ENCODE measurements around the gene BAZ2B.

The BAZ2B gene

DNA sequence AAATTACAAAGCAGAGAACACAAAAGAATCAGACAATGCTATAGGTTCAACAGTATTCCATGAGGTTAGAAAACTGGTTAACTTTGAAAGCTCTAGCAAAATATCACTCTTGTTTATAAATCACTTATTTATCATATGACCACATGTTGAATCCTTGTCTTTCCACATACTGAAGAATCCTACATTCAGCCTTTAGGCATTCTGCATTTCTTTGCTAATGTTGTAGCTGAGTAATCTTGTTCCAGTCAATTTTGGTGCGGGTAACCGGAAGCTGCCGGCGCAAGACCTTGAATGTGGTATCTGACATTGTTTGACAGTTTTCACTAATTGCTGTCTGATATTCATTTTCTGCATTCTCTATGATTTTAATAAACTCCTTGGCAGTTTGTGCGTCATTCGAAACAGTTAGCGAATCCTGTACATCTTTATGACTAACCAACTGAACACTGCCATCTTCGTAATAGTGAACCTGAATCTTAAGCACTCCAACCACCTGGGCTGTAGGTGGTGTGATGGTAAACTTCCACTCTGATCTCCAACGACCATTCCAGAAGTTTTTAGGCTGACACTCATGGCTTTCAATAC, 154.1 kb downstream of the BAZ2B start:
- Mint-ChIP-seq H3K4me1 (peaks cover 9% of the 10 kb centered on the region), H3K27me3 (no peaks in the 10 kb centered on the region), H3K27ac (no peak overlapping the region), H3K4me3 (no peak overlapping the region), H3K36me3 (ENCODE audit: low read depth) (peaks cover 2% of the 10 kb centered on the region), H3K9me3 (no peaks in the 10 kb centered on the region)
- ATAC-seq (no peak), DNase-seq (no peak)

DNA sequence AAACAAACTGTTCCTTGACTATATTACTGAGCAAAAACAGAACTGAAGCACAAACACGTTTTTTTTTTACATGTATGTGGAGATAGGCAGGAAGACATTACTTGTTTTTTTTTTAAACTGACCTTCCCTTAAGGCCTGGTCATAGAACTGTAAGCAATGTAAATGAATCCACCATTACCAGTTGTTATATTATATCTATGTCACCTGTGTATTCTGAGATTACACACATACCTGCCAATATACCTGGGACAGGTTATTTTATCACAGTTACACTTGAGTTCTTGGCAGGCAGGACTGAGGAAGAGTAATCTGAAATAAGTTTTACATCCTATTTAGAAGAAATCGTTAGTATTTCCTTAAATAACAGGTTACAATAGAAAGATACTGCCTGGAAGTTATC, 155.3 kb downstream of the BAZ2B start:
- H3K27ac Mint-ChIP-seq: no peak overlapping the region
- H3K4me3 Mint-ChIP-seq: no peak overlapping the region
- peaks cover 20% of the 10 kb centered on the region for H3K4me1 Mint-ChIP-seq
- H3K36me3 Mint-ChIP-seq (ENCODE audit: low read depth): no peaks in the 10 kb centered on the region
- H3K27me3 Mint-ChIP-seq: no peaks in the 10 kb centered on the region
- ATAC-seq (no peak), DNase-seq (no peak)
- H3K9me3 Mint-ChIP-seq: no peaks in the 10 kb centered on the region

DNA sequence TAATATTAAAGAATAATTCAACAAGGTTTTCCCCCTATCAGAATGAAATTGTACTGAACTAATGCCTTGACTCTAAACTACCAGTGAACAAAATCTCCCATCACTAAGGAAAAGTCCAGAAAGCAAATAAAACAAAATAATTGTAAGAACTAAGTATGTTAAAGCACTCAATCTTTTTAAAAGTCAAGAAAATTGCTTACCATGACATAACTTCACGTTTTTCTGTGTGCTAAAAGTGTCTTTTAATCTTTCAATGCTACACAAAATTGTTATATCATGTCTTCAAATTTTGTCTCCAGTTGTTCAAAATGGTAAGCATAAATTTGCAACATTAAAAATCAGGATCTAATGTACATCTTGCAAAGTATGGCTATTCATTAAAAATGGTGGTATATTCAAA, 156.1 kb downstream of the BAZ2B start:
- H3K27me3 Mint-ChIP-seq: no peaks in the 10 kb centered on the region
- H3K27ac Mint-ChIP-seq: no peak overlapping the region
- peaks cover 23% of the 10 kb centered on the region for H3K4me1 Mint-ChIP-seq
- no peak for ATAC-seq
- DNase-seq: no peak
- H3K4me3 Mint-ChIP-seq: no peak overlapping the region
- H3K9me3 Mint-ChIP-seq: no peaks in the 10 kb centered on the region
- no peaks in the 10 kb centered on the region for H3K36me3 Mint-ChIP-seq (ENCODE audit: low read depth)

DNA sequence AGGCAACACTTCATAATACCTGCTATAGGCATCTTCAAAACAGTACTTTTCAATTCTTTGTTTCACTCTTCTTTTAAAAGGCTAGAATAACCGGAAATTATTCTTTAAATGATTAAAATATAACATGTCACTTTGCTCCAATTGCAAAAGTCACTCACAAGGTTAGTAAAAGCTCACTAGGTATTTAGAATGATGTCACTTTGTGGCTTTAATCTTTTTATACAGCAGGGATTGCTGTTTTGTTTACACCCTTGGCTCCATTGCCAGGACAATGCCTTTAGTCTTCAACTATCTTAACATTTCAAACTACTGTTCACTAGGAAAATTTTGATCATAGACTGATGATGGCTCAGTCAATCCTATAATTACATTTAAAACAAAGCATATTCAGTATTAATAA, 157.1 kb downstream of the BAZ2B start:
- Mint-ChIP-seq H3K27me3 (no peaks in the 10 kb centered on the region), H3K4me1 (peaks cover 23% of the 10 kb centered on the region), H3K36me3 (ENCODE audit: low read depth) (no peaks in the 10 kb centered on the region), H3K4me3 (no peak overlapping the region), H3K9me3 (no peaks in the 10 kb centered on the region), H3K27ac (no peak overlapping the region)
- ATAC-seq: no peak
- DNase-seq: no peak

DNA sequence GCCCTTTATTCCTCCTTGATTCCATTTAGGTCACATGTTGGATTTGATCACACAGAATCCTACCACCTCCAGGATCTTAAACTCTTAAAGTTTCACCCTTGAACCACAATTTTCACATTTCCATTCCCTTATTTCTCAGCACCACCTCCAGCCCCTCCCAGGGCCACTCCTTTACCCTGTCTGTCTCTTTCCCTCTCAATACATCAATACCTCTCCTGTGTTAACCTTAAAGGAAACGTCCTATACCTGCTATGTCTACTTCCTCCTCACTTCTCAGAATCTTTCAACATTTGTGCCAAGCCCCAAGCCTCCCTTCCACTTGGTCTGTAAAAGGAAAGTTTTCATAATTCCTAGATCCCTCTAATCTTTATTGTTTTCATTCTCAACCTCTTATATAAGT, 158.8 kb downstream of the BAZ2B start:
- no peak for ATAC-seq
- H3K27me3 Mint-ChIP-seq: no peaks in the 10 kb centered on the region
- no peak for DNase-seq
- H3K4me3 Mint-ChIP-seq: no peak overlapping the region
- no peaks in the 10 kb centered on the region for H3K36me3 Mint-ChIP-seq (ENCODE audit: low read depth)
- peaks cover 23% of the 10 kb centered on the region for H3K4me1 Mint-ChIP-seq
- H3K27ac Mint-ChIP-seq: no peak overlapping the region
- no peaks in the 10 kb centered on the region for H3K9me3 Mint-ChIP-seq

DNA sequence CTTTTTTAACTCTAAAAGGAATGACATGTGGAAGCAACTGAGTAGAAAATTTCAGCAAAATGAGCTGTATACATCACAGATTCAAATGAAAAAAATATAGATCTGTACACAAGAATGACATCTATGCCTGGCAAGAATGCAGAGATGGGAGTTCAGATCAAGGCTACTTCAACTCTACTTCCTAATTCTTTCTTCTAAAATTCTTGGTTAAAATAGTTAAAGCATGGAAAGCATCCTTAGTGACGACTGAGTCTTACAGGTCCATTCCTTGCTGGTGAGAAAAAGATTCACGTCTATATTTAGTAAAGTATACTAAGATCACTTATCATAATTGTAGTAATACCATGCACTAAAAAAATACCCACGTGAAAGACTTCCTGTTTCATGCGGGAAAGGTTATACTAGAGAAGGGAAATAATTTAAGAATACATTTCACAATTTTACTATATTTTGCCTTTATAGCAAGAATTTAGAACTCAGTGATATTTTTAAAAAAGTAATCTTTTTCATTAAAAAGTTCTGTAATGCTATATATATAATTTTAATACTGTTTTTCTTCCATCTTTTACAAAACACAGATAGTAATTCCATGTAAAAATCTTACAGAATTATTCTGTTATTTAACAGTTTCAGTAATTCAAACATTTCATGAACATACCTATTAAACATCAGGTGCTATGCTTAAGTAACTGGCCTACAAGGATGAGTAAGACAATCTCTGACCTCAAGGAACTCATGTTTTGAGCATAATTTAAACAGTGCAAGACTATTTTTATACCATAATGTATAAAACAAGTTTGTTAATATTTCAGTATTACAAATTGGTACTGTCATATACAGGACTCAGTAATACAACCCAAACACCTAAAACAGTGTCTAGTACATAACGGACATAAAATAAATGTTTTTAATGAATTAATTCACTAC, 159.6 kb downstream of the BAZ2B start:
- no peaks in the 10 kb centered on the region for H3K9me3 Mint-ChIP-seq
- H3K4me1 Mint-ChIP-seq: peaks cover 23% of the 10 kb centered on the region
- no peak for ATAC-seq
- H3K4me3 Mint-ChIP-seq: no peak overlapping the region
- no peak for DNase-seq
- no peaks in the 10 kb centered on the region for H3K36me3 Mint-ChIP-seq (ENCODE audit: low read depth)
- no peaks in the 10 kb centered on the region for H3K27me3 Mint-ChIP-seq
- H3K27ac Mint-ChIP-seq: no peak overlapping the region

DNA sequence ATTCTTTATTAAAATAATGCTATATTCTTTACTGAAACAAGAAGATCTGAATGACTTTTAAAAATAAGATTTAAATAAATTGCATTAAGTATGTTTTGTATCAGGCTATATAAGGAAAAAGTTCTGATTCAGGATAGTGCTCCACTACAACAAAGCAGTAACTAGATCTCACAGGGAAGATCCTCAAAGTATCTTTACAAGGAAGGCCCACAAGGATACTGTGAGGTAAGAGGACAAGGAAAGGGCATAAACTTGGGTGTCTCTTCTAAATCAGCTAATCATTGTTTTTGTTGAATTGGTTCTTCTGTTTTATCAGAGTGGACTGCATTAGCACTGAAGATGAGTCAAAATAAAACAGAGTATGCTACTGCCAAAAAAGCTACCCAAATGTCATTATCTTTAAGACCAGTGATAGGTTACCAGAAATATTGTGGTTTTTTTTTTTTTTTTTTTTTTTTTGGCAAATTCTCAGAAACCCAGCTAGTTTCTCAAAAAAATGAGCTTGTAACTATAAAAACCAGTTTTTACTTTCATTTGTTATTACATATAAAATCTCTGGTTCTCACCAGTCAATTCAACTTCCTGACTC, 160.9 kb downstream of the BAZ2B start:
- H3K4me3 Mint-ChIP-seq: no peak overlapping the region
- no peaks in the 10 kb centered on the region for H3K27me3 Mint-ChIP-seq
- ATAC-seq (no peak), DNase-seq (no peak)
- peaks cover 23% of the 10 kb centered on the region for H3K4me1 Mint-ChIP-seq
- no peaks in the 10 kb centered on the region for H3K36me3 Mint-ChIP-seq (ENCODE audit: low read depth)
- H3K9me3 Mint-ChIP-seq: no peaks in the 10 kb centered on the region
- H3K27ac Mint-ChIP-seq: no peak overlapping the region

DNA sequence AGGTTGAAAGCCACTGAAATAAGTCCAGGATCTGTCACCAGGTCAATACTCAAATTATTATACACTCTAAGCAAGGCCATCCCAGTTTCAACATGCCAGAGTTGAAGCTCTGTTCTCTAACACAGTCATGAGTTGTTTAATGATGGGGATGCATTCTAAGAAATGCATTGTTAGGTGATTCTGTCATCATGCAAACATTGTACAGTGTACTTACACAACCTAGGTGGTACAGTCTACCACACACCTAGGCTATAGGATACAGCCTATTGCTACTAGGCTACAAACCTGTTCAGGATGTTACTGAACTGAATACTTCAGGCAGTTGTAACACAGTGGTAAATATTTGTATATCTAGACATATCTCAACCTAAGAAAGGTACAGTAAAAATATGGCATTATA, 162.2 kb downstream of the BAZ2B start:
- no peaks in the 10 kb centered on the region for H3K9me3 Mint-ChIP-seq
- H3K4me3 Mint-ChIP-seq: no peak overlapping the region
- no peaks in the 10 kb centered on the region for H3K27me3 Mint-ChIP-seq
- DNase-seq (no peak), ATAC-seq (no peak)
- peaks cover 2% of the 10 kb centered on the region for H3K36me3 Mint-ChIP-seq (ENCODE audit: low read depth)
- peaks cover 23% of the 10 kb centered on the region for H3K4me1 Mint-ChIP-seq
- H3K27ac Mint-ChIP-seq: no peak overlapping the region

DNA sequence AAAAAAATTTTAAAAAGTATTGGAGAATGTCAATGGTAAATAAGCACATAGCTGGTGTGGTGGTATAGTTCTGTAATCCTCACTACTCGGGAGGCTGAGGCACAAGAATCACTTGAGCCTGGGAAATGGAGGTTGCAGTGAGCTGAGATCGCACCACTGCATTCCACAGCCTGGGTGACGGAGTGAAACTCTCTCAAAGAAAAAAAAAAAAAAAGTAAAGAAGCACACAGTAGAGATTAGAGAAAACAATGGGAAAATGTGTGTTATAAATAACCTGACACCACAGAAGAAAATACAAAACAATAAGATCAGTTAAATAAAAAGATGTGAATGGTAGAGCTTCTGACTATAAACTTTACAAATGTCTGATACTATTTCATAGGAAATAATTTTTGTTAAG, 166.2 kb downstream of the BAZ2B start:
- peaks cover 15% of the 10 kb centered on the region for H3K36me3 Mint-ChIP-seq (ENCODE audit: low read depth)
- no peaks in the 10 kb centered on the region for H3K4me1 Mint-ChIP-seq
- no peaks in the 10 kb centered on the region for H3K27me3 Mint-ChIP-seq
- no peak overlapping the region for H3K27ac Mint-ChIP-seq
- DNase-seq (no peak), ATAC-seq (no peak)
- H3K9me3 Mint-ChIP-seq: no peaks in the 10 kb centered on the region
- no peak overlapping the region for H3K4me3 Mint-ChIP-seq

DNA sequence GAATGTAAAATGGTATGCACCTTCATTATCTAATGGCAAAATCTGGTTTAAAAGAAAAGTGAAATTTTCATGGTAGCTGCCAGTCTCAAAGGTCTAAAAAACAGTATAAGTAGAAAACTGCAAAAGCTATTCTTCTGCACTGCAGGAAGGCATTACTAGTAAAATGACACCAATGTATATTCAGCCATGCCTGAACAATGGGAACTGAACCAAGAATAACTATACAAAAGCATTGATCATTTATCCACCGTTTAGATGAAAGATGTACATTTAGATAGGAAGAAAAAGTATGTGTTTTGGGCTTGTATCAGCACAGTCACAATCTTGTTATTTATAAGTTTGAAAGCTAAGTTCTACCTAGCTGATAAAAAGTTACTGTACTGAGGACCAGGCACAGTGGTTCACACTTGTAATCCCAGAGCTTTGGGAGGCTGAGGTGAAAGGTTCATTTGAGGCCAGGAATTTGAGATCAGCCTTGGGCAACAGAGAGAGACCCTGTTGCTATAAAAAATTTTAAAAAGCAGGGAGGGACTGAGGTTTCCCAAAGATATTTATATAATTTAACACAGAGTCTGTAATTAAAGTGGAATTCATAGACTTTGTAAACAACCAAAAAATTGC, 166.7 kb downstream of the BAZ2B start:
- Mint-ChIP-seq H3K4me3 (no peak overlapping the region), H3K27me3 (no peaks in the 10 kb centered on the region), H3K9me3 (no peaks in the 10 kb centered on the region), H3K4me1 (no peaks in the 10 kb centered on the region), H3K27ac (no peak overlapping the region), H3K36me3 (ENCODE audit: low read depth) (peaks cover 15% of the 10 kb centered on the region)
- DNase-seq (no peak), ATAC-seq (no peak)

DNA sequence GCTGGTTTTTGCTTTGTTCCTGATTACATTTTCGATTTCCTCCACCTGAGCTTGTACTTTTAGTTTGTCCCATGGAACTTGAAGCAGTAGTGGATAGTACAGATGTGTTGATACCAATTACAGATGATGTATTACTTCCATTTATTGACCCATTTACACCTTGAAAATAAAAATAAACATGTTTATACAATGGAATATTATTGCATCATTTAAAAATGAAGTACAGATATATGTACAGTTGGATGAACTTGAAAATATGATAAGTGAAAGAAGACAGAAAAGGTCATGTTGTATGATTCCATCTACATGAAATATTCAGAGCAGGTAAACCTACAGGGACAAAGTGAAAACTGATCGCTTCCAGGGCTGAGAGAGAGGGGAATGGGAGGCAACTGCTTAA, 169.5 kb downstream of the BAZ2B start:
- no peak for DNase-seq
- H3K27ac Mint-ChIP-seq: no peak overlapping the region
- no peaks in the 10 kb centered on the region for H3K27me3 Mint-ChIP-seq
- no peaks in the 10 kb centered on the region for H3K4me1 Mint-ChIP-seq
- H3K36me3 Mint-ChIP-seq (ENCODE audit: low read depth): peaks cover 16% of the 10 kb centered on the region
- ATAC-seq: no peak
- H3K9me3 Mint-ChIP-seq: no peaks in the 10 kb centered on the region
- no peak overlapping the region for H3K4me3 Mint-ChIP-seq

DNA sequence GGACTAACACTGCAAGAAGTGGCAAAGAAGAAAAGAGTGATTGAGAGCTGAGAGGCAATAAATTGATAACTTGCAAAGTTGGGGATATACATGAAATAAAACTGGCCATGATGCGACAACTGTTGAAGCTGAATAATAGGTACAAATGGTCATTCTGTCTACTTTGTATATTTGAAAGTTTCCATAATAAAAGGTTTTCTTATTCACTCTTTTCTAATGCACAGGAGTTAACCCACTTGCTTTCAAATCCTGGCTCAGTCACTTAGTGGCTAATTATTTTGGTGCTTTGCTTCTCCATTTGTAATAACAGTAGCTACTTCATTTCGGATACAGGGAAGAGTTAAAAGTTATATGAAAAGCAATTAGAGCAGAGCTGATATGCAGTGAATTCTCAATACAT, 170.1 kb downstream of the BAZ2B start:
- Mint-ChIP-seq H3K27ac (no peak overlapping the region), H3K9me3 (no peaks in the 10 kb centered on the region), H3K4me3 (no peak overlapping the region), H3K36me3 (ENCODE audit: low read depth) (peaks cover 17% of the 10 kb centered on the region), H3K27me3 (no peaks in the 10 kb centered on the region), H3K4me1 (no peaks in the 10 kb centered on the region)
- ATAC-seq (no peak), DNase-seq (no peak)

DNA sequence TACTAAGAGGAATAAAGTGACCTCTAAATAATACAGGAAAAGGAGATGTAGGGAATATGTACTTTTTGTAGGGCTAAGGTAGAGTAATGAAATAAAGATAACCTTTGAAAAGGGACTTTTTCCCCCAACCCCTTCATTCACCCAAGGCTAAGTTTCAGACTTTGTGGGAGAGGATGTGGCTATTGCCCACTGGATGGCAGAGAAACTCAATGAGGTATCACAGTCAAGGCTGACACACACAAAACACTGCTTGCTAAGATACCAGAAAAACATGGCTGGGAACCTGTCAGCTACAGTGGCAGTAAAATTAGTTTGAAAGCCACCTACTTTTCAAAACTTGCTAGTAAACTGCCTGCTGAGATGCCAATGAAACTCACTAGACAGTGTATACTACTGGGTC, 171.0 kb downstream of the BAZ2B start:
- ATAC-seq: peak; percentile 52
- Mint-ChIP-seq H3K4me3 (no peak overlapping the region), H3K27ac (no peak overlapping the region)

DNA sequence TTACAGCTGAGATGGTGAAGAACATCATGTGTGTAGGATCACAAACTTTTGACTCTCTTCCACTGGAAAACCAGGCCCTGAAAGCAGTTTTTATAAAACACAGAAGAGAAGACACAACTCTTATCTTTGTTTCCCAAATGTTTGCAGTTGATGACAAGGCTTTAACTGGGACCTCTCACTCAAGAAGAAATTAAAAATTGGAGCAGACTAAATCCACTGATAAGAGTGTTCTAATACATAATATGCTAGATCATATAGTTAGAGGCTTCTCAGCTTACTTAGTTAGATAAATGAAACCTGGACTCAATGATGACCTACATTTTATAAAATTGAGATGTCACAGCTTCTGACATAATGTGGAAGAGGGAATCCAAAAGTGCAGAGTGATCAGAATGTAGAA, 171.6 kb downstream of the BAZ2B start:
- Mint-ChIP-seq H3K36me3 (ENCODE audit: low read depth) (peaks cover 18% of the 10 kb centered on the region), H3K4me3 (no peak overlapping the region), H3K27ac (no peak overlapping the region), H3K4me1 (no peaks in the 10 kb centered on the region), H3K9me3 (no peaks in the 10 kb centered on the region), H3K27me3 (no peaks in the 10 kb centered on the region)
- DNase-seq (no peak), ATAC-seq (no peak)

More for the DNA sequence above, 171.0 kb downstream of the BAZ2B start:
- Mint-ChIP-seq H3K9me3 (no peaks in the 10 kb centered on the region), H3K4me1 (no peaks in the 10 kb centered on the region), H3K36me3 (ENCODE audit: low read depth) (peaks cover 18% of the 10 kb centered on the region), H3K27me3 (no peaks in the 10 kb centered on the region)
- DNase-seq: no peak
